ENCODE data around the gene PCK2. TPM values are rescaled to one million over a fixed set of nuclear protein-coding genes. Genes with fewer than 3 reads are reported as not detected.

The PCK2 gene
- polyA plus RNA-seq, 1 donor = 177 TPM

- Histone ChIP-seq H3K36me3 (ENCODE audit: control insufficient read depth, insufficient read depth, low read length) (no peaks in the 10 kb centered on the region), H3K27me3 (ENCODE audit: control insufficient read depth, insufficient read depth, low read length) (peaks cover 8% of the 10 kb centered on the region), H3K4me3 (ENCODE audit: low read length) (no peak overlapping the region), H3K27ac (ENCODE audit: low read length) (no peak overlapping the region), H3K9me3 (ENCODE audit: control insufficient read depth, low read depth, low read length) (no peaks in the 10 kb centered on the region), H3K4me1 (ENCODE audit: control insufficient read depth, insufficient read depth, low read length) (peaks cover 14% of the 10 kb centered on the region)
- no peak for DNase-seq
- WGBS (ENCODE audit: insufficient coverage, low lambda C conversion rate) = no CpG with 5 or more reads among the region's 2 CpGs
These were observed 9.7 kb upstream of the PCK2 start for GRCh38 chr14:24084440-24084839.

DNA sequence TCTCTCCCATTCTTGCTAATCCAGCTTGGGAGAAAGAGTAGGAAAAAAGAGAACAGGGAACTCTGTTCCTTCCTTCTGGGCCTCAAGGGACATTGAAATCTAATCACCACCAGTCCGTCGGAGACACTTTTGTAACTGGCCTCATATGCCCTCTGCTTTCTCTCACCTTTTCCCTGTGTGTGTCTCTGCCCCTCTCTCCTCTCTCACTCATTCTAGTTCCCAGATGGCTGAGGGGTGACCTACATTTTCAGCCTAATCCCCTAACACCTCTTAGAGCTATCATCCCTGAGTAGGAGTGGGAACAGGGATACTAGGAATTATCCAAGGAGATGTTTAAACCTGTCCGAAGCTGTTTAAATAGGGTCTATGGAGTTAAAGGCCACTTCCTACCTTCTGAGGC, 8.9 kb upstream of the PCK2 start:
- 75% methylated on average over 2 of the region's 3 CpGs for WGBS (ENCODE audit: insufficient coverage, low lambda C conversion rate)
- DNase-seq = no peak
- no peak overlapping the region for H3K4me3 ChIP-seq (ENCODE audit: low read length)

GRCh38 chr14:24086193-24086955, 7.7 kb upstream of the PCK2 start:
- no peaks in the 10 kb centered on the region for H3K9me3 ChIP-seq (ENCODE audit: control insufficient read depth, low read depth, low read length)
- no peaks in the 10 kb centered on the region for H3K36me3 ChIP-seq (ENCODE audit: control insufficient read depth, insufficient read depth, low read length)
- peaks cover 16% of the 10 kb centered on the region for H3K4me1 ChIP-seq (ENCODE audit: control insufficient read depth, insufficient read depth, low read length)
- WGBS (ENCODE audit: insufficient coverage, low lambda C conversion rate) = no CpG with 5 or more reads among the region's 3 CpGs
- peaks cover 5% of the 10 kb centered on the region for H3K27me3 ChIP-seq (ENCODE audit: control insufficient read depth, insufficient read depth, low read length)
- DNase-seq = no peak
- no peak overlapping the region for H3K27ac ChIP-seq (ENCODE audit: low read length)
- no peak overlapping the region for H3K4me3 ChIP-seq (ENCODE audit: low read length)

More for the DNA sequence above, 8.9 kb upstream of the PCK2 start:
- H3K36me3 ChIP-seq (ENCODE audit: control insufficient read depth, insufficient read depth, low read length) = no peaks in the 10 kb centered on the region
- H3K27ac ChIP-seq (ENCODE audit: low read length) = no peak overlapping the region
- no peaks in the 10 kb centered on the region for H3K9me3 ChIP-seq (ENCODE audit: control insufficient read depth, low read depth, low read length)
- peaks cover 14% of the 10 kb centered on the region for H3K4me1 ChIP-seq (ENCODE audit: control insufficient read depth, insufficient read depth, low read length)
- H3K27me3 ChIP-seq (ENCODE audit: control insufficient read depth, insufficient read depth, low read length) = peaks cover 6% of the 10 kb centered on the region

DNA sequence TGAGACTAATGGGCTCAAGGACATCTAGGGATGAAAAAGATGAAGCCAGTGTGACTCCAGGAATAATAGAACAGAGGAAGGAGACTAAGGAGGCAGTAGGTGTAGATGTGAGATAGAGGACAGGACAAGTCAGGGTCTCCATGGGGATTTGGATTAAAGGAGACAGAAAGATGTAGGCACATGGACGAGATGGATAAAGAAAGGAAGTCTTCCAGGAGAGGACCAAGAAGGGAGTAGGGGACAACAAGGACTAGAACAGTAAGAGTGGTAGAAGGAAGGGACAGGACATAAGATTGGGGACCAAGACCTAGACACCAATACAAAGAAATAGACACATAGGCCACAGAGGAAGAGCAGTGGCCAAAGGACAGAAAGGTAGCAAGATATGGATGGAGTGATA, 7.1 kb upstream of the PCK2 start:
- WGBS (ENCODE audit: insufficient coverage, low lambda C conversion rate) = 83% methylated on average over 1 of the region's 1 CpG
- Histone ChIP-seq H3K27me3 (ENCODE audit: control insufficient read depth, insufficient read depth, low read length) (no peaks in the 10 kb centered on the region), H3K27ac (ENCODE audit: low read length) (no peak overlapping the region), H3K4me1 (ENCODE audit: control insufficient read depth, insufficient read depth, low read length) (peaks cover 17% of the 10 kb centered on the region), H3K36me3 (ENCODE audit: control insufficient read depth, insufficient read depth, low read length) (no peaks in the 10 kb centered on the region), H3K9me3 (ENCODE audit: control insufficient read depth, low read depth, low read length) (no peaks in the 10 kb centered on the region), H3K4me3 (ENCODE audit: low read length) (no peak overlapping the region)
- DNase-seq = no peak

DNA sequence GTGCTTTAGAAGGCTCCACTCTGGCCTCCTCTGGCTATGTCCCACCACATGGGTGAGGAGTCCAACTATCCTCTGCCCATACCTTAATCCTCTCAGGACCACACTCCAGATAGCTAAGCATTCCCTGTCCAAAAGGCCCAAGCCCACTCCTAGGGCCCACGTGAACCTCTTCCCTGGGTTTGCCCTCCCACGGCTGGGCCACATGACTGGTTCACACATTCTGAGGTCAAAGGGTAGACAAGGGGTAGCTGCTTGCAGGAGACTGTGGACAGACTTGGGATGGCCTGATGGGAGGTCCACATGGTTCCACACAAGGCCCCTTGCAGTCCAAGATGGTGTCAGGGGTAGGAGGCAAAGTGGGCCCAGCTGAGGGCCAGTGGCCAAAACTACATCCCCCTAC, 6.0 kb upstream of the PCK2 start:
- H3K36me3 ChIP-seq (ENCODE audit: control insufficient read depth, insufficient read depth, low read length) = no peaks in the 10 kb centered on the region
- H3K27ac ChIP-seq (ENCODE audit: low read length) = no peak overlapping the region
- H3K9me3 ChIP-seq (ENCODE audit: control insufficient read depth, low read depth, low read length) = no peaks in the 10 kb centered on the region
- peaks cover 24% of the 10 kb centered on the region for H3K4me1 ChIP-seq (ENCODE audit: control insufficient read depth, insufficient read depth, low read length)
- no CpG with 5 or more reads among the region's 2 CpGs for WGBS (ENCODE audit: insufficient coverage, low lambda C conversion rate)
- H3K27me3 ChIP-seq (ENCODE audit: control insufficient read depth, insufficient read depth, low read length) = no peaks in the 10 kb centered on the region
- DNase-seq = no peak
- H3K4me3 ChIP-seq (ENCODE audit: low read length) = no peak overlapping the region

- Histone ChIP-seq H3K27ac (ENCODE audit: low read length) (no peak overlapping the region), H3K36me3 (ENCODE audit: control insufficient read depth, insufficient read depth, low read length) (no peaks in the 10 kb centered on the region), H3K9me3 (ENCODE audit: control insufficient read depth, low read depth, low read length) (no peaks in the 10 kb centered on the region), H3K4me3 (ENCODE audit: low read length) (no peak overlapping the region), H3K4me1 (ENCODE audit: control insufficient read depth, insufficient read depth, low read length) (peaks cover 31% of the 10 kb centered on the region), H3K27me3 (ENCODE audit: control insufficient read depth, insufficient read depth, low read length) (no peaks in the 10 kb centered on the region)
- WGBS (ENCODE audit: insufficient coverage, low lambda C conversion rate) = no CpG with 5 or more reads among the region's 6 CpGs
- no peak for DNase-seq
These were observed 4.2 kb upstream of the PCK2 start for GRCh38 chr14:24089890-24090289.

- Histone ChIP-seq H3K4me3 (ENCODE audit: low read length) (no peak overlapping the region), H3K9me3 (ENCODE audit: control insufficient read depth, low read depth, low read length) (no peaks in the 10 kb centered on the region), H3K4me1 (ENCODE audit: control insufficient read depth, insufficient read depth, low read length) (peaks cover 47% of the 10 kb centered on the region), H3K27ac (ENCODE audit: low read length) (peak overlapping the region; percentile 96), H3K36me3 (ENCODE audit: control insufficient read depth, insufficient read depth, low read length) (peaks cover 7% of the 10 kb centered on the region), H3K27me3 (ENCODE audit: control insufficient read depth, insufficient read depth, low read length) (no peaks in the 10 kb centered on the region)
- peak; percentile 88 to 95 for DNase-seq
These were observed 2.0 kb upstream of the PCK2 start for GRCh38 chr14:24092110-24092504.

- no peak overlapping the region for H3K4me3 ChIP-seq (ENCODE audit: low read length)
- H3K27ac ChIP-seq (ENCODE audit: low read length) = peak overlapping the region; percentile 96
- no CpG with 5 or more reads among the region's 4 CpGs for WGBS (ENCODE audit: insufficient coverage, low lambda C conversion rate)
- peaks cover 7% of the 10 kb centered on the region for H3K36me3 ChIP-seq (ENCODE audit: control insufficient read depth, insufficient read depth, low read length)
- no peaks in the 10 kb centered on the region for H3K9me3 ChIP-seq (ENCODE audit: control insufficient read depth, low read depth, low read length)
- no peaks in the 10 kb centered on the region for H3K27me3 ChIP-seq (ENCODE audit: control insufficient read depth, insufficient read depth, low read length)
- peaks cover 47% of the 10 kb centered on the region for H3K4me1 ChIP-seq (ENCODE audit: control insufficient read depth, insufficient read depth, low read length)
- peak in 1 of 2 donors; percentile 37 for DNase-seq
These were observed 1.5 kb upstream of the PCK2 start for GRCh38 chr14:24092505-24093206.

DNA sequence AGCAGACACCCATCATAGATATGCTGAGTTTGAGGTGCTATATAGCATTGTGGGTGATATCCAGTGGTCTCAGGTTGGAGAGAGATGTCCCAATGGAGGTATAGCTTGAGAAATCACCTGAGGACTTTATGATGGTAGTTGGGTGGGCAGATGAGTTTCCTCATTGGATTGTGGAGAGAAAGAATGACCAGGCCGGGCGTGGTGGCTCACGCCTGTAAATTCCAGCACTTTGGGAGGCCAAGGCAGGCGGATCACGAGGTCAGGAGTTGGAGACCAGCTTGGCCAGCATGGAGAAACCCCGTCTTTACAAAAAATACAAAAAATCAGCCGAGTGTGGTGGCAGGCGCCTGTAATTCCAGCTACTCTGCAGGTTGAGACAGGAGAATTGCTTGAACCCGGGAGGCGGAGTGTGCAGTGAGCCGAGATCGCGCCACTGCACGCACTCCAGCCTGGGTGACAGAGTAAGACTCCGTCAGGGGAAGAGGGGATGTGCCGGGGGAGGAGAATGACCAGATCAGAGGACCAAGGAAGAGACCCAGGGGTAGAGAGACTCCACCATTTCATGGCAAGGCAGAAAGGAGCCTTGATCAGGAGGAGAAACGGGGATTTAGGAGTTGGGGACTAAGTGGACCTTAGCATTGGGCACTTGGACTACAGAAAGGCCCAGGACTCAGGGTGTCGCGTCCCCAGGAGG, 757 bp upstream of the PCK2 start:
- WGBS (ENCODE audit: insufficient coverage, low lambda C conversion rate) = 90% methylated on average over 4 of the region's 19 CpGs
- DNase-seq = peak in 1 of 2 donors; percentile 33
- Histone ChIP-seq H3K4me1 (ENCODE audit: control insufficient read depth, insufficient read depth, low read length) (peaks cover 47% of the 10 kb centered on the region), H3K4me3 (ENCODE audit: low read length) (peak overlapping the region; percentile 81), H3K36me3 (ENCODE audit: control insufficient read depth, insufficient read depth, low read length) (peaks cover 13% of the 10 kb centered on the region), H3K27ac (ENCODE audit: low read length) (peak overlapping the region; percentile 96), H3K9me3 (ENCODE audit: control insufficient read depth, low read depth, low read length) (no peaks in the 10 kb centered on the region), H3K27me3 (ENCODE audit: control insufficient read depth, insufficient read depth, low read length) (no peaks in the 10 kb centered on the region)

DNA sequence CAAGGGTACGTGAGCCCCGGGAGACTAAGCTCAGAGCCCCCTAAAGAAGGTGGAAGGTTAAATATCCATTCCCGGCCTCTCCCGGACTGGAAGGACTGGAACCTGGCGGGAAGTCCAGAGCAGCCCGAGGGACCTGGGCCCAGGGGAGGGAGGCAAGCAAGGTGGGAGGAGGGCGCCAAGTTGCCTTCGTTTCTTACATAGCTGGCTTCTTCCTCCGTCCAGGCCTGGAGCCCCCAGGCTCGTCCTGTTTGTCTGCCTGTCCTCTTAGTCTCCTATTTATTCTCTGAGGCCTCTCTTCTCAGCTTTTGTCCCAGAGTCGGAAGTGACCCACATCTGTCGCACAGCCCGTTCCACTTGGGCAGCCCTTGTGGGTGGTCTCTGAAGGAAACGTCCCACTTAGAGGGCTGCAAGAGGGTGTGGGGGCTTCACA, 745 bp downstream of the PCK2 start:
- Histone ChIP-seq H3K4me3 (ENCODE audit: low read length) (peak overlapping the region; percentile 81), H3K9me3 (ENCODE audit: control insufficient read depth, low read depth, low read length) (no peaks in the 10 kb centered on the region), H3K27me3 (ENCODE audit: control insufficient read depth, insufficient read depth, low read length) (no peaks in the 10 kb centered on the region), H3K4me1 (ENCODE audit: control insufficient read depth, insufficient read depth, low read length) (peaks cover 47% of the 10 kb centered on the region), H3K27ac (ENCODE audit: low read length) (peak overlapping the region; percentile 96), H3K36me3 (ENCODE audit: control insufficient read depth, insufficient read depth, low read length) (peaks cover 28% of the 10 kb centered on the region)
- DNase-seq = no peak
- no CpG with 5 or more reads among the region's 14 CpGs for WGBS (ENCODE audit: insufficient coverage, low lambda C conversion rate)
